HTERT RPE-1 (cell line): ENCODE data around the gene ZKSCAN4.

Experiments
- in situ Hi-C: fragments of 300-500 bp; cut with MboI; formaldehyde crosslinking; loops from 4 replicates; pipeline ENCODE4 v1.14.3; 2020; ENCODE audit warnings: low sequenced_read_pairs

ZKSCAN4 gene

DNA sequence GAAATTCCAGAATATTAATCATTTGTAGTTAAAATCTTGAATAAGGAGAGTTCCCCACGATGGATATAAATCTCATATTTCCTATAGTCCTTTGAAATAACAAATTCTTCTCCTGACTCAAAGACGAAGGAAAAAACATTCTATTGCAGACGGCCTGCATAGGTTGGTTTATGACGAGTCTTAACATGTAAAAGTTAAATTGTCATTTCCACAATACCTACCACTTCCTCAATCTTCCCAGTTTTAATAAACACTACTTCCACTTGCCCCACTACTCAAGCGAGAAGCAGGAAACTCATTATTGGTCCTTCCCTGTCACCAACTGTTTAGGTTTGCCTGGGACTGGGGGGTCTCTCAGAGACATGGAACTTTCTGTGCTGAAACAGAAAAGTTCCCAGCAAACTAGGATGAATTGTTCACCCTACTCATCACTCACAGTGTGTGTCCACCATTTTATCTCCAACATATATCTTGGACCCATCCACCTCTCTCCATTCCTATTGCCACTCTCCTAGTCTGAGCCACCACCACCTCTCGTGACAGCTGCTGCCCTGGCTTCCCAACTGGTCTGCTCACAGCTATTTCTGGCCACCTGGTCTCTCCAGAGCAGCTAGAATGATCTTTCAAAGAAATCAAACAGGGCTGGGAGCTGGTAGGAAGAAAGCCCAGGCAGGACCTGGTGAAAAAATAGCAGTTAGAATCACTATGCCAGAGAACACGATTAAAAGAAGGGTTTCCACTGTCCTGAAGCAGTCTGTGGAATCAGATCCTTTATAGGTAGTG is 42.1 kb downstream of the ZKSCAN4 start:
- in situ Hi-C loops: no loop called here

DNA sequence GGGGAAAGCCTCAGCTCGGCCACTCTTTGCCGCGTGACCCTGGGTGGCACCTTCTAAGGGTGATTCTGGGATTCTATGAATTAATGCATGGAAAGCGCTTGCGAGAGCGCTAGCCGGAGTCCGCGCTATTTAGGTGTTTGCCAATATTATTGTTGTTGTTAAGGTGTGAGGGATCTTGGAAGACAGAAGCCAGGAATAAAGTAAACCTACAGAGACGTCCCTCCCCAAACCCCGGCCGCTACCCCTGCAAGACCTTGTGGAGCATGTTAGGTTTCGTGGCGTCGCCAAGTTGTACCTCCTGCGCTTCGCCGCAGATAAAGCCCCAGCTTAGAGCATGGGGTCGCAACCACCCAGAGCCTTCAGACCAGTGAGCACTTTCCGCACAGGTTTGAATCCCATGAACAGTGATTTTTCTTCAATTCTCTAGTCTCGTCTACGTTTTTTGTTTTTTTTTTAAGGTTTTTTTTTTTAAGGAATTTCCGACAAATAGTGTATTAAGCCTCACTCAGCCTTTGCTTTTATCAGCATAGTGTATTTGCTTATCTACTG is 43.9 kb downstream of the ZKSCAN4 start:
- in situ Hi-C loops: no loop called here

DNA sequence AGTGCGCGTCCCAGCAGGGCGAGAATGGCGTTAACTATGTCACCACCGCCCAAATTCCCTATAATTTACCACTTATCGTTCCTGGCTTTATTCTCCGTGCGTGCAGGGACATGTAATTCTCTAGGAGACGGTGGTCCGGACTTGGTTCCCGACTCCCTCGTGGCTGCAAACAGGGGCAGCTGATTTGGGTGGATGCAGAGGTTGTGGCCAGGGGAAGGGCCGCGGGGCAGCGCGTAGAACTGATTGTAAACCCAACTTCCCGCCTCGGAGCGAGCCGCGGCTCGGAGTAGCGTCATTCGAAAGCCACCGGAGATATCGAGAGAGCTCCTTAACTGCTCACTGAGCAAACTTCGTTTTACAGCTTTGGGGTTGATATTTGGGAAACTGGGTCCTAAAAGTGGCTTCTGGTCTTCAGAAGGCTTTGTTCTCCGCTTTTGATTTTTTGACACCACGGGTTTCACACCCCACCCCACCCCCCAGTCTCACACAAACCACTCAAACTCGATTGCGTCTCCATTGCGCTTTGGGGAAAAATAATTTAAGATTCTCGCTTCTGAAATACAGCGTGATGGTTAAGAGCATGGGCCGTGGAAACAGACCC is 44.5 kb downstream of the ZKSCAN4 start:
- in situ Hi-C loops: no loop called here

DNA sequence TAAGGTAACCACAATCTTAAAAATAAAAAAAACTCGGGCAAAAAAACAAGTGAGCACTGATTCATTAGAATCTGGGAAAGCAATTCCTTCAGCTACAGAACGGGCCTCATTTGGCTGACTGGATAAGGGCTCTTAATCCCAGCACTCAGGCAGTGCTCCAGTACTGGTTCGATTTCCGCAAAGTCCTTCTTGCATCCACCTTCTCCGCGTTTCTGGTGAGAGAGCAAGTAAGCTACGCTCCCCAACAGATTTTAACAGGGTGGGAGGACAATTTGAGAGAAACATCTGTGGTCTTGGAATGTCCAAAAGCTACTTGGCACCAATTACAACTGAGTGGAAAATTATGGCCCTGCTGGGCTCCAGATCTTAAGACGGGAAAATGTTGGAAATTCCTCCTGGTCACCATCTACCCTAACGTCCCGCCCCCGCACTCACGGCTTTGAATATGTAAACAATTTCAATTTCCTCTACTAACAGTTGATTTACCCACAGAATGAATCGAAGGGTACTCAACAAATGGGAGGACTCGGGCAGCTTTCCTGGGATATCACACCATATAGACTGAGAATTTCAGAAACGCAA is 45.0 kb downstream of the ZKSCAN4 start:
- in situ Hi-C loops: no loop called here

DNA sequence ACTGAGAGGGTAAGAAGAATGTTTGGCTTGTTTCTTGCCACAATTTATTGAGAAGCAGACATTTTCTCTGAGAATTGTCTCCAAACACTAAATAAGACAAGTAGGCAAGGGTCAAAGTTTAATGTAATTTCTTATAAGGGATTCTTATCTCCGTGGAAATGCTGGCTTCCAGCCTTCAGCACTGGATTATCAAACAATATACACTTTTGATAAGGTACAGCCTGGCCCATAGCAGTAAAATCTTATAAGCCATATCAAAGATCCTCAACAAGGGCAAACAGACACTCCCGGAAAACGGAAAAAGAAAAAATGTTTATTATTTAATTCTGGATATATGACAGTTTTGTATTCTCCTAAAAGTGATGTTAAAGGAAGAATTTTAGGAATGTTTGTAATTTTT is 45.5 kb downstream of the ZKSCAN4 start:
- in situ Hi-C loops: no loop called here

- in situ Hi-C loops: no loop called here
These were observed 46.2 kb downstream of the ZKSCAN4 start for GRCh38 chr6:28205879-28206278.

DNA sequence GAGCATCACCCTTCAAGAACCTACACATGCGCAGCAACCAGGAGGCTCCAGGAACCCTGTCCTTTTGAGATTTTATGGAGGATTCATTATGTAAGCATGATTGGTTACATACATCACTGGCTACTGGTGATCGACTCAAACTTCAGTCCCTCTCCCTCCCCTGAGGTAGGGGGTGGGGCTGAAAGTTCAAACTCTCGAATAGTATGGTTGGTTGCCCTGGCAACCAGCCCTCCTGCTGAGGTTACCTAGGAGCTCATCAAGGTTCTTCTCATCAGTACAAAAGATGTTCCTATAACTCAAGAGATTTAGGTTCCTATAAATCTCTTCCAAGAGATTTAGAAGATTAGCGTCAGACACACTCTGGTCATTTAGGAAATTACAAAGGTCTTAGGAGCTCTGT is 48.9 kb downstream of the ZKSCAN4 start:
- in situ Hi-C loops: no loop called here

- in situ Hi-C loops: no loop called here
These were observed 52.0 kb downstream of the ZKSCAN4 start for GRCh38 chr6:28200020-28200419.
